IMR-90 (cell line): ENCODE data around the gene PDE11A. TPM values are rescaled to one million over a fixed set of nuclear protein-coding genes. Genes with fewer than 3 reads are reported as not detected.

Source experiments
- ATAC-seq: fragments of 200-7000 bp; cut with Tn5 transposase; 2 replicates; pipeline ENCODE4 v1.9.1; 2020; ENCODE audit warnings: low read depth, mild to moderate bottlenecking, moderate library complexity
- BruUV-seq: library from RNA; stranded (reverse); fragments of 400-500 nt; replicated peaks from 2 replicates; lab custom pipeline; 2021; lab: Mats Ljungman, UMichigan
- CTCF ChIA-PET: fragments of 300-600 bp; formaldehyde crosslinking; extraction: SDS; loops from one replicate; lab custom pipeline; 2021; ENCODE audit warnings: antibody characterized with exemption; lab: Yijun Ruan, JAX
- POLR2A ChIA-PET: fragments of 300-600 bp; sonication (Branson Sonifier 250); formaldehyde crosslinking; loops from one replicate; lab custom pipeline; 2022; ENCODE audit warnings: antibody characterized with exemption; ENCODE audit not compliant: unreplicated experiment; lab: Charles Lee
- DNase-seq: peaks from one replicate; pipeline ENCODE4 v3.0.0; 2013
- H2AFZ ChIP-seq: replicated peaks from 2 replicates; pipeline ENCODE3; 2013; ENCODE audit warnings: low read length, mild to moderate bottlenecking; ENCODE audit not compliant: poor library complexity
- H2AK5ac ChIP-seq: 2 replicates; pipeline ENCODE4 v1.6.1; 2013; ENCODE audit warnings: low read depth, low read length, inconsistent platforms
- H2AK9ac ChIP-seq: replicated peaks from 2 replicates; pipeline ENCODE3; 2013; ENCODE audit warnings: mild to moderate bottlenecking, low read depth, low read length, moderate library complexity; ENCODE audit not compliant: poor library complexity
- H2BK120ac ChIP-seq: 2 replicates; pipeline ENCODE4 v1.6.1; 2013; ENCODE audit warnings: low read depth, low read length, inconsistent platforms
- H2BK15ac ChIP-seq: 3 replicates; pipeline ENCODE4 v1.6.1; 2013; ENCODE audit warnings: low read depth, low read length, inconsistent platforms
- H2BK20ac ChIP-seq: 2 replicates; pipeline ENCODE4 v1.6.1; 2013; ENCODE audit warnings: low read depth, mild to moderate bottlenecking, inconsistent platforms, low read length, moderate library complexity
- H2BK5ac ChIP-seq: 2 replicates; pipeline ENCODE4 v1.6.1; 2013; ENCODE audit warnings: mild to moderate bottlenecking, low read depth, low read length, inconsistent platforms; ENCODE audit not compliant: poor library complexity, severe bottlenecking
- H3K14ac ChIP-seq: replicated peaks from 2 replicates; pipeline ENCODE4 v1.6.1; 2013; ENCODE audit warnings: low read depth, low read length, inconsistent platforms
- H3K18ac ChIP-seq: 2 replicates; pipeline ENCODE4 v1.6.1; 2013; ENCODE audit warnings: low read depth, low read length, control low read depth
- H3K23ac ChIP-seq: 2 replicates; pipeline ENCODE4 v1.6.1; 2013; ENCODE audit warnings: low read depth, low read length, inconsistent platforms
- H3K27ac ChIP-seq: 2 replicates; pipeline ENCODE4 v1.5.1; 2013; ENCODE audit warnings: mild to moderate bottlenecking, control low read depth, low read length; ENCODE audit not compliant: insufficient read depth
- H3K27me3 ChIP-seq: 2 replicates; pipeline ENCODE4 v1.6.1; 2013; ENCODE audit warnings: low read length; ENCODE audit not compliant: control insufficient read depth, insufficient read depth
- H3K36me3 ChIP-seq: 2 replicates; pipeline ENCODE4 v1.6.1; 2013; ENCODE audit warnings: low read length, mixed read lengths; ENCODE audit not compliant: control insufficient read depth, insufficient read depth
- H3K4ac ChIP-seq: 2 replicates; pipeline ENCODE4 v1.6.1; 2013; ENCODE audit warnings: low read depth, low read length, inconsistent platforms
- H3K4me1 ChIP-seq: 2 replicates; pipeline ENCODE4 v1.6.1; 2013; ENCODE audit warnings: low read length, mixed read lengths; ENCODE audit not compliant: control insufficient read depth, insufficient read depth
- H3K4me2 ChIP-seq: 2 replicates; pipeline ENCODE4 v1.6.1; 2013; ENCODE audit warnings: low read depth, mild to moderate bottlenecking, control low read depth, low read length, moderate library complexity
- H3K4me3 ChIP-seq: 2 replicates; pipeline ENCODE4 v1.5.1; 2013; ENCODE audit warnings: low read depth, mild to moderate bottlenecking, control low read depth, low read length, moderate library complexity; ENCODE audit not compliant: insufficient read depth
- H3K56ac ChIP-seq: 2 replicates; pipeline ENCODE4 v1.6.1; 2013; ENCODE audit warnings: low read length, inconsistent platforms; ENCODE audit not compliant: insufficient read depth; ENCODE audit errors: extremely low read depth
- H3K79me1 ChIP-seq, 2 experiments: 2 replicates each; pipeline ENCODE4 v1.6.1; 2013; ENCODE audit warnings: low read length in 2 of 2, inconsistent platforms in 1 of 2, low read depth in 1 of 2
- H3K9ac ChIP-seq: 2 replicates; pipeline ENCODE4 v1.6.1; 2013; ENCODE audit warnings: low read depth, low read length, control low read depth
- H3K9me1 ChIP-seq: 2 replicates; pipeline ENCODE4 v1.6.1; 2013; ENCODE audit warnings: low read length, inconsistent platforms; ENCODE audit not compliant: insufficient read depth
- H3K9me3 ChIP-seq: 2 replicates; pipeline ENCODE4 v1.6.1; 2013; ENCODE audit warnings: low read length; ENCODE audit not compliant: control insufficient read depth, insufficient read depth
- H4K20me1 ChIP-seq: 2 replicates; pipeline ENCODE4 v1.6.1; 2013; ENCODE audit warnings: low read length, inconsistent platforms; ENCODE audit not compliant: insufficient read depth
- H4K5ac ChIP-seq: 2 replicates; pipeline ENCODE4 v1.6.1; 2013; ENCODE audit warnings: mild to moderate bottlenecking, low read depth, low read length, control low read depth
- H4K8ac ChIP-seq, 2 experiments: 2 replicates each; pipeline ENCODE4 v1.6.1; 2013; ENCODE audit warnings: low read depth in 2 of 2, low read length in 2 of 2, control low read depth in 1 of 2, inconsistent platforms in 1 of 2
- H4K91ac ChIP-seq: 2 replicates; pipeline ENCODE4 v1.6.1; 2013; ENCODE audit warnings: low read depth, low read length, inconsistent platforms; ENCODE audit not compliant: insufficient read depth
- CEBPB ChIP-seq: IDR thresholded peaks from 2 replicates; pipeline ENCODE4 v1.6.1; 2012; ENCODE audit warnings: low read depth, low read length, improper control_type of control experiment
- RAD21 ChIP-seq: IDR thresholded peaks from 2 replicates; pipeline ENCODE4 v1.6.1; 2012; ENCODE audit warnings: low read length, improper control_type of control experiment
- WGBS, 2 experiments: methylation state at CpG; one replicate each; pipeline versions ENCODE4 v1.1.5 to v1.1.7; 2013; ENCODE audit warnings: missing lambda C conversion rate in 2 of 2; ENCODE audit not compliant: insufficient read length in 1 of 2; ENCODE audit errors: extremely low coverage in 2 of 2; 5-methylcytosine and 5-hydroxymethylcytosine counted together
- dilution Hi-C: fragments of 300-500 bp; cut with HindIII; formaldehyde crosslinking; loops from one replicate; pipeline ENCODE4 v1.14.3; 2018; ENCODE audit warnings: low sequenced_read_pairs; ENCODE audit not compliant: unreplicated experiment
- in situ Hi-C: fragments of 300-500 bp; cut with MboI; formaldehyde crosslinking; loops from 3 replicates; pipeline ENCODE4 v1.14.3; 2019; ENCODE audit warnings: low sequenced_read_pairs, inconsistent platforms, mixed read lengths
- intact Hi-C: fragments of 100-400 bp; cut with micrococcal nuclease; formaldehyde crosslinking; loops from 2 replicates; pipeline ENCODE4 v1.10.0; 2022
- polyA plus RNA-seq, 3 experiments: library from polyadenylated mRNA; depleted of rRNA; stranded (reverse); fragments of >200 nt; gene quantifications; 2 replicates each; pipeline ENCODE4 v1.2.3, GENCODE V29; 2012; ENCODE audit warnings: low replicate concordance in 1 of 3
- total RNA-seq: library from RNA; depleted of rRNA; stranded (reverse); fragments of >200 nt; gene quantifications from 2 replicates; pipeline ENCODE4 v1.2.3, GENCODE V29; 2012

Gene PDE11A
- total and polyA plus RNA-seq, 2 of the 4 experiments (the other 2 are of a cell fraction), result 0.21 to 0.72 TPM

DNA sequence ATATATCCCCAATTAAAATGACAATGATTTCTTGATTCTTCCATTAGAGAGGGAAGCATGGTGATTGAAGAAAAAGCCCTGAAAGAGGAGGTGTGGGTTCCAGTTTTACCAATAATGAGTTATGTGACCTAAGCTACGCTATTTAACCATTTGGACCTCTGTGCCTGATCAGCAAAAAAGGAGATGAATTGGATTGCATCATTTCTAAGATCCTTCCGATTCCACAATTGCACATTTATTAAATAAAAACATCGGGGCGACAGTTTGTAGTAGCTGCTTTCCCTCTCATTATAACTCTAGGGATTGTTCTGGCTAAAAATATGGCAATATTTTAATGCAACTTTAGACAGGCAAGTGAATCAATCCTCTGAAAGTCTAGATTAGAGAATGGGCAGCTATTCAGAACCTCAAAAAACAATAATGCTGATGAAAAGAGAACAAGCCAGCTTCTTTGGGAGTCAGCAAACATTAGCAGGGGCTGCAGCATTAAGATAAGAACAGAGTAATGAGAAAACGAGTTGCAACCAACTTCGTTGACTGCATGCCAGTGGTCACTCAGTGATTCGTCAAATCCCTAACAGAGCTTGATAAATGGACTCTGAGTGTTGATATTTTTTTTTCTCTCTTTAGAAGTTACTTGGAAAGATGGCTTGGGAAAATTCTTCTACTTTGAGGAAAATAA is 378.8 kb downstream of the PDE11A start:
- Histone ChIP-seq H4K8ac (no peak overlapping the region), H3K27ac (no peak overlapping the region), H4K91ac (no peak overlapping the region), H2AK5ac (no peak overlapping the region), H3K9me1 (no peaks in the 10 kb centered on the region), H2BK5ac (no peak overlapping the region), H2BK20ac (no peak overlapping the region), H3K14ac (no peak overlapping the region), H3K79me1 (no peaks in the 10 kb centered on the region), H3K23ac (no peak overlapping the region), H4K5ac (no peak overlapping the region), H3K4ac (no peak overlapping the region), H3K9me3 (no peaks in the 10 kb centered on the region), H3K27me3 (peaks cover 3% of the 10 kb centered on the region; the same call in 1 of the 2 replicates), H3K4me3 (no peak overlapping the region), H3K18ac (no peak overlapping the region), H2BK15ac (no peak overlapping the region), H3K9ac (no peak overlapping the region), H2BK120ac (no peak overlapping the region), H3K4me2 (no peak overlapping the region), H4K20me1 (no peaks in the 10 kb centered on the region), H2AFZ (no peak overlapping the region), H3K56ac (no peak overlapping the region), H2AK9ac (no peak overlapping the region), H3K36me3 (no peaks in the 10 kb centered on the region), H3K4me1 (no peaks in the 10 kb centered on the region)
- no TSS peak for BruUV-seq
- dilution Hi-C loops (no loop called here), intact Hi-C loops (no loop called here), in situ Hi-C loops (no loop called here)
- ATAC-seq (no peak), DNase-seq (no peak)
- WGBS, 2 experiments, result no CpG with 5 or more reads among the region's 7 CpGs
- ChIA-PET POLR2A (no interaction called here), CTCF (interaction anchor here (1.4 kb wide), 1 partner anchor 10 kb away, joined by 4 read pairs; no protein-coding TSS in a partner anchor)
- TF ChIP-seq CEBPB, result 0 out of 2 replicates have a peak, but pooled peaks have one; percentile 30
- TF ChIP-seq RAD21, result no peak
